Osteoblast (primary cell): ENCODE measurements around the gene ATF7IP. TPM values are rescaled to one million over a fixed set of nuclear protein-coding genes. Genes with fewer than 3 reads are reported as not detected.

Source experiments
- DNase-seq: peaks from one replicate; pipeline ENCODE4 v3.0.0; 2011; ENCODE audit warnings: low spot score, mixed read lengths; ENCODE audit not compliant: insufficient read length; ENCODE audit errors: missing footprints
- H2AFZ ChIP-seq: 2 replicates; pipeline ENCODE4 v1.6.0; 2011; ENCODE audit warnings: mild to moderate bottlenecking, low read length
- H3K27ac ChIP-seq: 2 replicates; pipeline ENCODE4 v1.5.1; 2011; ENCODE audit warnings: mild to moderate bottlenecking, low read depth, low read length, moderate library complexity
- H3K27me3 ChIP-seq: 2 replicates; pipeline ENCODE4 v1.6.0; 2012; ENCODE audit warnings: mild to moderate bottlenecking, control low read depth, inconsistent platforms, low read length, moderate library complexity; ENCODE audit not compliant: insufficient read depth
- H3K36me3 ChIP-seq: 2 replicates; pipeline ENCODE4 v1.5.1; 2011; ENCODE audit warnings: mild to moderate bottlenecking, low read length, control low read depth, moderate library complexity; ENCODE audit not compliant: insufficient read depth
- H3K4me1 ChIP-seq: 2 replicates; pipeline ENCODE4 v1.5.1; 2011; ENCODE audit warnings: mild to moderate bottlenecking, low read length, control low read depth, moderate library complexity; ENCODE audit not compliant: insufficient read depth
- H3K4me2 ChIP-seq: 2 replicates; pipeline ENCODE4 v1.6.0; 2011; ENCODE audit warnings: mild to moderate bottlenecking, low read length; ENCODE audit not compliant: insufficient read depth
- H3K4me3 ChIP-seq: fragments of 200-600 bp; sonication (generic); 3 replicates; pipeline ENCODE4 v1.5.1; 2012; ENCODE audit warnings: mild to moderate bottlenecking, low read length, inconsistent platforms; ENCODE audit not compliant: insufficient read depth
- H3K79me2 ChIP-seq: 2 replicates; pipeline ENCODE4 v1.6.0; 2012; ENCODE audit warnings: mild to moderate bottlenecking, low read length, control low read depth, inconsistent platforms; ENCODE audit not compliant: insufficient read depth
- H3K9me3 ChIP-seq: 2 replicates; pipeline ENCODE4 v1.5.1; 2011; ENCODE audit warnings: low read depth, low read length, control low read depth
- H4K20me1 ChIP-seq: 2 replicates; pipeline ENCODE4 v1.6.0; 2012; ENCODE audit warnings: mild to moderate bottlenecking, low read length, control low read depth; ENCODE audit not compliant: insufficient read depth
- total RNA-seq: library from RNA; depleted of rRNA; stranded (reverse); fragments of >200 nt; gene quantifications from 2 replicates; pipeline ENCODE4 v1.2.3, GENCODE V29; 2012
- TF ChIP-seq, protein P1 (sequence below): IDR thresholded peaks from 2 replicates; pipeline ENCODE4 v1.5.1; 2011; ENCODE audit warnings: mild to moderate bottlenecking, low read depth, low read length, moderate library complexity; ENCODE audit errors: extremely low read depth

Gene ATF7IP
- total RNA-seq, 1 donor: 29.3 TPM

GRCh38 chr12:14357486-14357885 is 8.0 kb upstream of the ATF7IP start:
- H2AFZ ChIP-seq: no peak overlapping the region
- H4K20me1 ChIP-seq: no peaks in the 10 kb centered on the region
- no peaks in the 10 kb centered on the region for H3K4me1 ChIP-seq
- H3K4me2 ChIP-seq: no peak overlapping the region
- TF ChIP-seq, protein P1, sequence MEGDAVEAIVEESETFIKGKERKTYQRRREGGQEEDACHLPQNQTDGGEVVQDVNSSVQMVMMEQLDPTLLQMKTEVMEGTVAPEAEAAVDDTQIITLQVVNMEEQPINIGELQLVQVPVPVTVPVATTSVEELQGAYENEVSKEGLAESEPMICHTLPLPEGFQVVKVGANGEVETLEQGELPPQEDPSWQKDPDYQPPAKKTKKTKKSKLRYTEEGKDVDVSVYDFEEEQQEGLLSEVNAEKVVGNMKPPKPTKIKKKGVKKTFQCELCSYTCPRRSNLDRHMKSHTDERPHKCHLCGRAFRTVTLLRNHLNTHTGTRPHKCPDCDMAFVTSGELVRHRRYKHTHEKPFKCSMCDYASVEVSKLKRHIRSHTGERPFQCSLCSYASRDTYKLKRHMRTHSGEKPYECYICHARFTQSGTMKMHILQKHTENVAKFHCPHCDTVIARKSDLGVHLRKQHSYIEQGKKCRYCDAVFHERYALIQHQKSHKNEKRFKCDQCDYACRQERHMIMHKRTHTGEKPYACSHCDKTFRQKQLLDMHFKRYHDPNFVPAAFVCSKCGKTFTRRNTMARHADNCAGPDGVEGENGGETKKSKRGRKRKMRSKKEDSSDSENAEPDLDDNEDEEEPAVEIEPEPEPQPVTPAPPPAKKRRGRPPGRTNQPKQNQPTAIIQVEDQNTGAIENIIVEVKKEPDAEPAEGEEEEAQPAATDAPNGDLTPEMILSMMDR: no peak
- DNase-seq: no peak
- H3K79me2 ChIP-seq: no peaks in the 10 kb centered on the region
- H3K4me3 ChIP-seq: no peak overlapping the region
- H3K27ac ChIP-seq: no peak overlapping the region
- no peaks in the 10 kb centered on the region for H3K27me3 ChIP-seq
- no peaks in the 10 kb centered on the region for H3K9me3 ChIP-seq
- H3K36me3 ChIP-seq: no peaks in the 10 kb centered on the region

- H3K4me2 ChIP-seq: no peak overlapping the region
- H2AFZ ChIP-seq: no peak overlapping the region
- H3K4me3 ChIP-seq: no peak overlapping the region
- TF ChIP-seq, protein P1: no peak
- no peak overlapping the region for H3K27ac ChIP-seq
- no peaks in the 10 kb centered on the region for H3K36me3 ChIP-seq
- no peaks in the 10 kb centered on the region for H4K20me1 ChIP-seq
- no peaks in the 10 kb centered on the region for H3K27me3 ChIP-seq
- peaks cover 15% of the 10 kb centered on the region for H3K79me2 ChIP-seq
- H3K4me1 ChIP-seq: peaks cover 5% of the 10 kb centered on the region
- no peak for DNase-seq
- H3K9me3 ChIP-seq: no peaks in the 10 kb centered on the region
These were observed 3.1 kb upstream of the ATF7IP start for GRCh38 chr12:14362352-14362751.

- Histone ChIP-seq H3K36me3 (no peaks in the 10 kb centered on the region), H3K4me3 (peak overlapping the region; percentile 84), H3K4me1 (peaks cover 14% of the 10 kb centered on the region), H3K4me2 (peak overlapping the region; percentile 84), H3K9me3 (no peaks in the 10 kb centered on the region), H2AFZ (peak overlapping the region; percentile 75), H3K27ac (peak overlapping the region; percentile 90), H4K20me1 (no peaks in the 10 kb centered on the region), H3K79me2 (peaks cover 38% of the 10 kb centered on the region), H3K27me3 (no peaks in the 10 kb centered on the region)
- no peak for DNase-seq
- TF ChIP-seq, protein P1: no peak
These were observed 755 bp upstream of the ATF7IP start for GRCh38 chr12:14364583-14365271.

GRCh38 chr12:14366209-14367039 is 942 bp downstream of the ATF7IP start:
- Histone ChIP-seq H3K27ac (peak overlapping the region; percentile 90), H3K9me3 (no peaks in the 10 kb centered on the region), H3K36me3 (no peaks in the 10 kb centered on the region), H3K4me2 (peak overlapping the region; percentile 84), H4K20me1 (no peaks in the 10 kb centered on the region), H3K27me3 (no peaks in the 10 kb centered on the region), H3K4me1 (peaks cover 14% of the 10 kb centered on the region), H3K4me3 (peak overlapping the region; percentile 84), H3K79me2 (peaks cover 51% of the 10 kb centered on the region), H2AFZ (no peak overlapping the region)
- no peak for DNase-seq
- TF ChIP-seq, protein P1: peak; percentile 35
